Ovary (tissue), 3 donors: ENCODE results near the gene EPN1.

Source experiments
- CTCF ChIP-seq, 3 donors: fragments of 450-650 bp in 2 of 3; fragments of 200-600 bp in 1 of 3; IDR thresholded peaks; one replicate each; pipeline versions ENCODE4 v1.5.1 to v1.8.0; 2016 to 2022; ENCODE audit warnings: antibody characterized with exemption in 3 of 3, mild to moderate bottlenecking in 1 of 3
- POLR2A ChIP-seq: fragments of 450-650 bp; IDR thresholded peaks from one replicate; pipeline ENCODE4 v1.6.1; 2017; ENCODE audit warnings: antibody characterized with exemption, mild to moderate bottlenecking, moderate library complexity
- donor health status: DM: no; HTN: no; CAD: no.

DNA sequence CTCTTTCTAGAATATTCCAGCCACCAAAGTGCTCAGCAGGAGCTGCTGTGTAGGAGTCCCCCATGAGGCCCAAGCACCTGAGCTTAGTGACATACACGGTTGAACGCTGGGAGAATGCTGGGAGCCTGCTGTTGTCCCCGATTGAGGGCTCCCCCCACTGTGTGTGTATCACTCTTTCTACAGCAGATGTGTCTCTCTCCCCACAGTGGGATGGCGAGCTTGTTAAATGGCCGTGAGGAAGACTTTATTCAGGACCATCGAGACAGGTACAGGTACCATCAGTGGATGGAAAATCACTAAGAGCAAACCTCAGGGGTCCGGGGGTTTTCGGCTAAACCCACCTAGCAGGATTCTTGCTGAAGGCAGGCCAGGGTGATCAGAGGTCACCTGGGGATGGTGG lies 22.7 kb downstream of the EPN1 start:
- no peak for TF ChIP-seq POLR2A
- no peak for TF ChIP-seq CTCF (IDR thresholded peaks at IDR 0.05)
